Activated CD4-positive, alpha-beta T cell treated with anti-CD3 and anti-CD28 coated beads, Interleukin-2, amount 50 U/mL, for 4 hours (primary cell): ENCODE measurements around the gene TEK.
"Not testable (repeated sequence)": the region's sequence is repeated elsewhere in the genome, so short reads cannot be mapped to it uniquely, and the experiment has no call there.

Experiments
- DNase-seq, 2 experiments: peaks; one replicate each; pipeline ENCODE4 v3.0.0-alpha.2; 2020

TEK gene

GRCh38 chr9:27108981-27109541 is at the start of gene TEK:
Gene TEK, plus strand, starts transcription at chr9:27109225. Its CDS starts 366 bp downstream, at chr9:27109591.
- no peak for DNase-seq

GRCh38 chr9:27059412-27059811 is 49.6 kb upstream of the TEK start:
- no peak for DNase-seq

- no peak for DNase-seq
Measured at GRCh38 chr9:27059907-27060306, 49.1 kb upstream of the TEK start.

GRCh38 chr9:27065288-27065687 is 43.7 kb upstream of the TEK start:
- no peak for DNase-seq

- DNase-seq = no peak
Measured at GRCh38 chr9:27073841-27074728, 34.9 kb upstream of the TEK start.

- DNase-seq = no peak
Measured at GRCh38 chr9:27078685-27079084, 30.3 kb upstream of the TEK start.

GRCh38 chr9:27085456-27085855 is 23.6 kb upstream of the TEK start:
- DNase-seq = no peak

GRCh38 chr9:27086818-27087680 is 22.0 kb upstream of the TEK start:
- no peak for DNase-seq

GRCh38 chr9:27088981-27089380 is 20.0 kb upstream of the TEK start:
- DNase-seq = no peak

- DNase-seq = no peak
Measured at GRCh38 chr9:27089706-27090105, 19.3 kb upstream of the TEK start.

- DNase-seq = no peak
Measured at GRCh38 chr9:27090231-27090630, 18.8 kb upstream of the TEK start.

GRCh38 chr9:27090711-27091110 is 18.3 kb upstream of the TEK start:
- no peak for DNase-seq

- DNase-seq = not testable (repeated sequence)
Measured at GRCh38 chr9:27092496-27092895, 16.5 kb upstream of the TEK start.

- DNase-seq = not testable (repeated sequence)
Measured at GRCh38 chr9:27093384-27094067, 15.5 kb upstream of the TEK start.

- no peak for DNase-seq
Measured at GRCh38 chr9:27094640-27095298, 14.3 kb upstream of the TEK start.

GRCh38 chr9:27107241-27107640 is 1.8 kb upstream of the TEK start:
- DNase-seq = no peak

GRCh38 chr9:27109621-27110020 is 596 bp downstream of the TEK start:
- DNase-seq = no peak

- no peak for DNase-seq
Measured at GRCh38 chr9:27110181-27110580, 1.2 kb downstream of the TEK start.

- DNase-seq = no peak
Measured at GRCh38 chr9:27112235-27112634, 3.2 kb downstream of the TEK start.

- DNase-seq = no peak
Measured at GRCh38 chr9:27117489-27118135, 8.6 kb downstream of the TEK start.

- no peak for DNase-seq
Measured at GRCh38 chr9:27118916-27119315, 9.9 kb downstream of the TEK start.

- no peak for DNase-seq
Measured at GRCh38 chr9:27124151-27124550, 15.1 kb downstream of the TEK start.
